ENCODE data around the gene USB1. TPM values are rescaled to one million over a fixed set of nuclear protein-coding genes. Genes with fewer than 3 reads are reported as not detected.

USB1 gene
- polyA plus RNA-seq, 4 donors = 19.9 to 26.5 (median 24.0) TPM

DNA sequence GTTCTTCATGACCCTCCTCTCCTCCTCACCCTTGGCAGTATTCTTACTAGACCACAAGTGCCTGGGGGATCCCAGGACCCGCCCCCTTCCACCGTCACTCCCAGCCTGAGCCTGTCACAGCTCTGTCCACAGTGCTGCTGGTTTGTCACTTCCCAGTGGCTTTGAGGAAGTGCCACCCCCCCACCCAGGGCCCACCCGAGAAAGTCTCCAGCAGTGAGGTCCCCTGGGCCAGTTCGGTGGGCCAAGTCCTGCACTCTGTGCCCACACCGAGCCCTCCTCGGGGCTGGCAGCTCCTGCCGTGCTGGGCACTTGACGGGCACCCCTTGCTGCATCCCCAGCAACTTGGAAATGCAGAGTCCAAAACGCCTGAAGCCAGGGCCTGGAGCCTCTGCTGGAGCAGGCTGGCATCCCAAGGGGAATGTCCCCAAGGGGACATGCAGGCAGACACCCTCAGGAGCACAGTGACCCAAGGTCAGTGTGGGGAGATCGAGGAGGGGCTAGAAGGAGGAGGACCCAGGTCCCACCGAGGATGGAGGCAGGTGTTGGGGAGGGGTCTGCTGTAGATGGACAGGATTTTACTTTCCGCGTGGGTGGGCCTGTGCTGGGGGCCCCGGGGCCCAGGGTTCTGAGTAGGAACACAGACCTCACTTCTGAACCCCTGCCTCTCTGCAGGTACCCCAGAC, 39.9 kb downstream of the USB1 start:
- Histone ChIP-seq H3K4me1 (ENCODE audit: control insufficient read depth in 3 of 3, insufficient read depth in 2 of 3, low read depth in 1 of 3, low read length in 2 of 3) (no peaks in the 10 kb centered on the region), H3K27ac (ENCODE audit: low read depth in 1 of 3, low read length in 2 of 3) (no peak overlapping the region), H3K4me3 (ENCODE audit: low read depth in 1 of 3, low read length in 3 of 3) (no peak overlapping the region), H3K36me3 (ENCODE audit: control insufficient read depth in 3 of 3, insufficient read depth in 2 of 3, low read depth in 1 of 3, low read length in 3 of 3) (peaks cover 2 to 92% (median 32%) of the 10 kb centered on the region in 3 donors), H3K9me3 (ENCODE audit: control insufficient read depth in 2 of 2, insufficient read depth in 1 of 2, low read depth in 1 of 2, low read length in 1 of 2) (no peaks in the 10 kb centered on the region), H3K27me3 (ENCODE audit: control insufficient read depth in 3 of 3, insufficient read depth in 3 of 3, low read length in 3 of 3) (no peaks in the 10 kb centered on the region)
- DNase-seq (no peak), FAIRE-seq (no peak)
- 81 to 87% (median 82%) methylated on average over 11 to 14 of the region's 14 CpGs for WGBS, 3 donors

DNA sequence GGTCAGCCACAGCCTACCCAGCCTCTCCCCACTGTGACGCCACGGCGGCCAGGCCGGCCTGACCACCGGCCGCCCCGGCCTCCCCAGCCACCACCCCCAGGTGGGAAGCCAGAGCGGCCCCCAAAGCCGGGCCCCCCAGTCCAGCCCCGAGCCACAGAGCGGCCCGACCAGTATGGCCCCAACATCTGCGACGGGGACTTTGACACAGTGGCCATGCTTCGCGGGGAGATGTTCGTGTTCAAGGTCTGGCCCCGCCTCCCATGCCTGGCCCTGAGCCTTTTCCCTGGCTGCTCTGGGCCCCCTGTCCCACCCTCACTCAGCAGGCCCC, 40.4 kb downstream of the USB1 start:
- FAIRE-seq (no peak), DNase-seq (no peak)
- no peak overlapping the region for H3K4me3 ChIP-seq (ENCODE audit: low read depth in 1 of 3, low read length in 3 of 3)
- 87 to 92% (median 91%) methylated on average over 15 to 18 of the region's 18 CpGs for WGBS, 3 donors
- H3K36me3 ChIP-seq (ENCODE audit: control insufficient read depth in 3 of 3, insufficient read depth in 2 of 3, low read depth in 1 of 3, low read length in 3 of 3) = peaks cover 2 to 92% (median 32%) of the 10 kb centered on the region in 3 donors
- no peaks in the 10 kb centered on the region for H3K9me3 ChIP-seq (ENCODE audit: control insufficient read depth in 2 of 2, insufficient read depth in 1 of 2, low read depth in 1 of 2, low read length in 1 of 2)
- H3K4me1 ChIP-seq (ENCODE audit: control insufficient read depth in 3 of 3, insufficient read depth in 2 of 3, low read depth in 1 of 3, low read length in 2 of 3) = no peaks in the 10 kb centered on the region
- no peak overlapping the region for H3K27ac ChIP-seq (ENCODE audit: low read depth in 1 of 3, low read length in 2 of 3)
- H3K27me3 ChIP-seq (ENCODE audit: control insufficient read depth in 3 of 3, insufficient read depth in 3 of 3, low read length in 3 of 3) = no peaks in the 10 kb centered on the region

DNA sequence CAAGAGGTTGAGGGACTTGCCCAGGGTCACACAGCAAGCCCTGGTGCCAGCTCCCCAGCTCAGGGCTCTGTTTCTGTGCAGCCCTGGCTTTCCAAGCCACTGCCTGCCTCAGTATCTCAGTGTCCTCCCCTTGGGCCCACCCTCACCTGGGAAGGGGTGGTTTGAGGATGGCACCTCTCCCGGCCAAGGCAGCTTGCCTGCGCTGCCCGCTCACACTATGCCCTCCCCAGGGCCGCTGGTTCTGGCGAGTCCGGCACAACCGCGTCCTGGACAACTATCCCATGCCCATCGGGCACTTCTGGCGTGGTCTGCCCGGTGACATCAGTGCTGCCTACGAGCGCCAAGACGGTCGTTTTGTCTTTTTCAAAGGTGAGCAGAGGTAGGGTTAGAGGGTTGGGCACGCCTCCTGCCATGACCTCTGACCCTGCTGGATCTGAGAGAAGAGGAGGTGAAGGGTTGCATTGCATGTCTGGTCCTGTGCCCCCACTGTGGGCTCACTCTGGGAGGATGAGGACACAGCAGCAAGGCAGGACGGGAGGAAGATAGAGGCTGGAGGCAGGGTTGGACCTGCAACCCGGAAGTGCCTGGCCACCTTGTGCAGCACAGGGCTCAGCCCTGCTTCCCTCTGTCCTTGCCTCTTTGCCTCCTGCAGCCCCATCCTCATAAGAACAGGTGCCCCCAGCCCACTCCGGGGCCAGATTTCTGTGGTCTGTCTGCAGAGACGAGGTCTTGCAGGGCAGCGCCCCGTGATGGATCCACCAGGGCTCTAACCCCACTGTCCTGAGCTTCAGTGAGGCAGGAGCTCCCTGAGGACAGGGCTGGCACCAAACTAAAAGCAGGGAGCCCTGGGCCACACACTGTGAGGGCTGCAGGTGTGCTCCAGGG, 41.0 kb downstream of the USB1 start:
- peaks cover 0 to 1% (median 0%) of the 10 kb centered on the region in 3 donors for H3K4me1 ChIP-seq (ENCODE audit: control insufficient read depth in 3 of 3, insufficient read depth in 2 of 3, low read depth in 1 of 3, low read length in 2 of 3)
- peaks cover 2 to 91% (median 29%) of the 10 kb centered on the region in 3 donors for H3K36me3 ChIP-seq (ENCODE audit: control insufficient read depth in 3 of 3, insufficient read depth in 2 of 3, low read depth in 1 of 3, low read length in 3 of 3)
- no peaks in the 10 kb centered on the region for H3K9me3 ChIP-seq (ENCODE audit: control insufficient read depth in 2 of 2, insufficient read depth in 1 of 2, low read depth in 1 of 2, low read length in 1 of 2)
- H3K27ac ChIP-seq (ENCODE audit: low read depth in 1 of 3, low read length in 2 of 3) = no peak overlapping the region
- H3K27me3 ChIP-seq (ENCODE audit: control insufficient read depth in 3 of 3, insufficient read depth in 3 of 3, low read length in 3 of 3) = no peaks in the 10 kb centered on the region
- no peak overlapping the region for H3K4me3 ChIP-seq (ENCODE audit: low read depth in 1 of 3, low read length in 3 of 3)
- DNase-seq = no peak
- FAIRE-seq = no peak
- WGBS, 3 donors = 92 to 93% (median 92%) methylated on average over 21 to 22 of the region's 22 CpGs

DNA sequence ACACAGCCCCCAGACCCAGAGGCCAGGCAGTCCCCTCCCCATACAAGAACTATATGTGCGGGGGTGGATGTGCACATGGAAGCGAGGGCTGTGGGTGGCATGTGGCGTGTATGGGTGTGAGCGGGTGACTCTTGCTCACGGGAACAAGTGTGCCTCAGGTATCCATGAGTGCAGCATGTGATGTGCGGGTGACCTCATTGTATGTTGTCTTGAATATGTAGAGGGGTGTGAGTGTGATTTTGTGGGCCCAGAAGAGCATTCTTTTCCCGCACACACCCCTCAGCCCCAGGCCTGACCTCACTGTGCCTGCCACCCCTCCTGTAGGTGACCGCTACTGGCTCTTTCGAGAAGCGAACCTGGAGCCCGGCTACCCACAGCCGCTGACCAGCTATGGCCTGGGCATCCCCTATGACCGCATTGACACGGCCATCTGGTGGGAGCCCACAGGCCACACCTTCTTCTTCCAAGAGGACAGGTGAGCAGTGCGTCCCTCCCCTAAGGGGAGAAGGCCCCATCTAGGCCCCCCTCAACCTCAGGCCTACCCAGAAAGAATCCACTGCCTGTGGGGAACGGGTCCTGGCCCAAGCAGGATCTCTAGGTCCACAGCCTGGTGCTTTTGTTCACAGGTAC, 41.8 kb downstream of the USB1 start:
- Histone ChIP-seq H3K9me3 (ENCODE audit: control insufficient read depth in 2 of 2, insufficient read depth in 1 of 2, low read depth in 1 of 2, low read length in 1 of 2) (no peaks in the 10 kb centered on the region), H3K27me3 (ENCODE audit: control insufficient read depth in 3 of 3, insufficient read depth in 3 of 3, low read length in 3 of 3) (no peaks in the 10 kb centered on the region), H3K4me1 (ENCODE audit: control insufficient read depth in 3 of 3, insufficient read depth in 2 of 3, low read depth in 1 of 3, low read length in 2 of 3) (peaks cover 0 to 5% (median 0%) of the 10 kb centered on the region in 3 donors), H3K36me3 (ENCODE audit: control insufficient read depth in 3 of 3, insufficient read depth in 2 of 3, low read depth in 1 of 3, low read length in 3 of 3) (peaks cover 2 to 87% (median 26%) of the 10 kb centered on the region in 3 donors), H3K27ac (ENCODE audit: low read depth in 1 of 3, low read length in 2 of 3) (no peak overlapping the region), H3K4me3 (ENCODE audit: low read depth in 1 of 3, low read length in 3 of 3) (no peak overlapping the region)
- DNase-seq (no peak), FAIRE-seq (no peak)
- 95 to 97% (median 95%) methylated on average over 16 of the region's 16 CpGs for whole genome bisulfite sequencing, 3 donors

DNA sequence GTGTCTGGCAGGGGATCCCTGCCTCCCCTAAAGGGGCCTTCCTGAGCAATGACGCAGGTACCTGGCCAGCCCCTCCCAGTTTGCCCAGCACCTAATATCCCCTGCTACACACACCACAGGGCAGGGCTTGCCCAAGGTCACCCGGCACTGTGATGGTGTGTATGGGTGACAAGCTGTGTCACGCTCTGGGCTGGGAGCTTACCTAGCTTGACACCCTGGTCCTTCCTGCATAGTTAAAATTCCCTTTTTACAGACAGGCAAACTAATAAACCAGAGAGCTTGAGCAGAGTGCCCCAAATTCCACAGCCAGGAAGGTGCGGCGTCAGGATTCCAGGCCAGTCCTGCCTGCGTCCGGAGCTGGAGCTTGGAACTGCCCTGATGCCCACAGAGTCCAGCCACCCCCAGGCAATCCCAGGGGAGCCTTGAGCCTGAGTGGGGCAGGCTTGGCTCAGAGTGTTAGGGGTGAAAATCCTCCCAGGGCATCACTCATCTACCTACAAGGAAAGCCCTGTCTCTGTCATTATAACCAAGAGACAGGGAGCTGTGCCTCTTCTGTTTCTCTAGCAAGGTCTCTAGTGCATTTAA, 42.5 kb downstream of the USB1 start:
- H3K36me3 ChIP-seq (ENCODE audit: control insufficient read depth in 3 of 3, insufficient read depth in 2 of 3, low read depth in 1 of 3, low read length in 3 of 3) = peaks cover 2 to 80% (median 25%) of the 10 kb centered on the region in 3 donors
- 91 to 96% (median 92%) methylated on average over 7 of the region's 7 CpGs for WGBS, 3 donors
- H3K4me3 ChIP-seq (ENCODE audit: low read depth in 1 of 3, low read length in 3 of 3) = no peak overlapping the region

DNA sequence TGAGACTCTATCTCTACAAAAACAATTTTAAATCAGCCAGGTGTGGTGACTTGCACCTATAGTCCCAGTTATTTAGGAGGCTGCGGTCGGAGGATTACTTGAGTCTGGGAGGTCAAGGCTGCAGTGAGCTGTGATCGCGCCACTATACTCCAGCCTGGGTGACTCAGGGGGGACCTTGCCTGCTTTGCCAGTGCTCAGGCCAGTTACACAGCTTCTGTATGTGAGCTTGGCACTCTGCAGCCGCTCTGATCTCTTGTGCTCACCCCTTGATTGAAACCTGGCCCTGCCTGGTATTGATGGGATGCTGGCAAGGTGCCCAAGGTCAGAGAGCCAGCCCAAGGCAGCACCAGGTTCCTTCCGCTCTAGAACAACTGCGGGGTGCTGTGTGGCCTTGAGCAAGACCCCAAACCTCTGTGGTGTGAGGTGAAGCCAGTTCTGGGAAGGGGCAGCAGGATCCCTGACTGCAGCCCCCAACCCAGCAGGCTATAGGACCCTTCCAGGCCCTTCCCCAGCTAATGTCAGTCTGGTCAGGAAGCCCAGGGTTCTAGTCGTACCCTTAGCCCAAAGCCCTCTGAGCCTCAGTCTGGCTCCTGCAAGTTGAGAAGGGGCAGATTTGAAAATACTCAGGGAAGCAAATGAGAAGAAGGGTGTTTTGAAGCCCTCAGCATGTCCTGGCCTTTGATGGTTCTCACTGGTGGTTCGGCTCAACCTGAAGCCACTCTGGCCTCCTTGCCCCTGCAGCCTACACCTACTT, 43.2 kb downstream of the USB1 start:
- Histone ChIP-seq H3K4me1 (ENCODE audit: control insufficient read depth in 3 of 3, insufficient read depth in 2 of 3, low read depth in 1 of 3, low read length in 2 of 3) (peaks cover 0 to 5% (median 0%) of the 10 kb centered on the region in 3 donors), H3K27me3 (ENCODE audit: control insufficient read depth in 3 of 3, insufficient read depth in 3 of 3, low read length in 3 of 3) (no peaks in the 10 kb centered on the region), H3K4me3 (ENCODE audit: low read depth in 1 of 3, low read length in 3 of 3) (no peak overlapping the region), H3K27ac (ENCODE audit: low read depth in 1 of 3, low read length in 2 of 3) (no peak overlapping the region), H3K9me3 (ENCODE audit: control insufficient read depth in 2 of 2, insufficient read depth in 1 of 2, low read depth in 1 of 2, low read length in 1 of 2) (no peaks in the 10 kb centered on the region), H3K36me3 (ENCODE audit: control insufficient read depth in 3 of 3, insufficient read depth in 2 of 3, low read depth in 1 of 3, low read length in 3 of 3) (peaks cover 2 to 76% (median 25%) of the 10 kb centered on the region in 3 donors)
- DNase-seq = no peak
- no peak for FAIRE-seq
- 73 to 87% (median 76%) methylated on average over 9 of the region's 9 CpGs for WGBS, 3 donors

More for the DNA sequence above, 42.5 kb downstream of the USB1 start:
- FAIRE-seq = no peak
- Histone ChIP-seq H3K9me3 (ENCODE audit: control insufficient read depth in 2 of 2, insufficient read depth in 1 of 2, low read depth in 1 of 2, low read length in 1 of 2) (no peaks in the 10 kb centered on the region), H3K27ac (ENCODE audit: low read depth in 1 of 3, low read length in 2 of 3) (no peak overlapping the region), H3K4me1 (ENCODE audit: control insufficient read depth in 3 of 3, insufficient read depth in 2 of 3, low read depth in 1 of 3, low read length in 2 of 3) (peaks cover 0 to 5% (median 0%) of the 10 kb centered on the region in 3 donors), H3K27me3 (ENCODE audit: control insufficient read depth in 3 of 3, insufficient read depth in 3 of 3, low read length in 3 of 3) (no peaks in the 10 kb centered on the region)
- no peak for DNase-seq

DNA sequence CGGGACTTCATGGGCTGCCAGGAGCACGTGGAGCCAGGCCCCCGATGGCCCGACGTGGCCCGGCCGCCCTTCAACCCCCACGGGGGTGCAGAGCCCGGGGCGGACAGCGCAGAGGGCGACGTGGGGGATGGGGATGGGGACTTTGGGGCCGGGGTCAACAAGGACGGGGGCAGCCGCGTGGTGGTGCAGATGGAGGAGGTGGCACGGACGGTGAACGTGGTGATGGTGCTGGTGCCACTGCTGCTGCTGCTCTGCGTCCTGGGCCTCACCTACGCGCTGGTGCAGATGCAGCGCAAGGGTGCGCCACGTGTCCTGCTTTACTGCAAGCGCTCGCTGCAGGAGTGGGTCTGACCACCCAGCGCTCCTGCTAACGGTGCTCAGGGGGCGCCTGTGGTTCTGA, 43.9 kb downstream of the USB1 start:
- Histone ChIP-seq H3K27ac (ENCODE audit: low read depth in 1 of 3, low read length in 2 of 3) (no peak overlapping the region), H3K4me1 (ENCODE audit: control insufficient read depth in 3 of 3, insufficient read depth in 2 of 3, low read depth in 1 of 3, low read length in 2 of 3) (peaks cover 0 to 5% (median 0%) of the 10 kb centered on the region in 3 donors), H3K27me3 (ENCODE audit: control insufficient read depth in 3 of 3, insufficient read depth in 3 of 3, low read length in 3 of 3) (no peaks in the 10 kb centered on the region), H3K9me3 (ENCODE audit: control insufficient read depth in 2 of 2, insufficient read depth in 1 of 2, low read depth in 1 of 2, low read length in 1 of 2) (no peaks in the 10 kb centered on the region), H3K36me3 (ENCODE audit: control insufficient read depth in 3 of 3, insufficient read depth in 2 of 3, low read depth in 1 of 3, low read length in 3 of 3) (peaks cover 2 to 70% (median 21%) of the 10 kb centered on the region in 3 donors), H3K4me3 (ENCODE audit: low read depth in 1 of 3, low read length in 3 of 3) (no peak overlapping the region)
- DNase-seq (no peak), FAIRE-seq (no peak)
- 86 to 92% (median 88%) methylated on average over 29 to 31 of the region's 31 CpGs for whole genome bisulfite sequencing, 3 donors
